Activated CD4-positive, CD25-positive, alpha-beta regulatory T cell treated with anti-CD3 and anti-CD28 coated beads, Interleukin-2, amount 50 U/mL, for 24 hours (primary cell): Measurements from ENCODE around the gene P2RX3.
A peak's percentile ranks its signal among the peaks of the same experiment; 100 is the strongest.

ENCODE experiments used
- ATAC-seq, 2 donors: fragments of 150-1000 bp; cut with Tn5 transposase; one replicate each; pipeline ENCODE4 v1.10.0; 2021; ENCODE audit warnings: mild to moderate bottlenecking in 1 of 2, moderate library complexity in 1 of 2

P2RX3 gene

DNA sequence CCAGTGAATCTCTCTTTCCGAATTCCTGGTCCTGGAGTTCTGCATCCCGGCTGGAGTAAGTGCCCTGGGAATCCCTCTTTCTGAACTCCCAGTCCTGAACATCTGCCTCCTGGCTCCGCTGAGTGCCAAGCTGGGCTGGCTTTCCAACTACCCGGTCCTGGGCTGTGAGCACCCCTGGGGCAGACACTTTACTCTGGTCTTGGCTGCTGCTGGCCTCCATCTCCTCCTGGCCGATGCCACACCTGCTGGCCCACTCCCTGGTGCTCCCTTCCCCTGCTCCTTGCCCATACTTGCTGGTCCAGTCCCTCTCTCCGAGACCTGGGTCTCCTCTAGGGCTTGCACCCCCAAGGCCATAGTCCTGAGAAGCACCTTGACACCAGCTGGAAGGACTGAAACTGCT, 28.1 kb upstream of the P2RX3 start:
- ATAC-seq: no peak

DNA sequence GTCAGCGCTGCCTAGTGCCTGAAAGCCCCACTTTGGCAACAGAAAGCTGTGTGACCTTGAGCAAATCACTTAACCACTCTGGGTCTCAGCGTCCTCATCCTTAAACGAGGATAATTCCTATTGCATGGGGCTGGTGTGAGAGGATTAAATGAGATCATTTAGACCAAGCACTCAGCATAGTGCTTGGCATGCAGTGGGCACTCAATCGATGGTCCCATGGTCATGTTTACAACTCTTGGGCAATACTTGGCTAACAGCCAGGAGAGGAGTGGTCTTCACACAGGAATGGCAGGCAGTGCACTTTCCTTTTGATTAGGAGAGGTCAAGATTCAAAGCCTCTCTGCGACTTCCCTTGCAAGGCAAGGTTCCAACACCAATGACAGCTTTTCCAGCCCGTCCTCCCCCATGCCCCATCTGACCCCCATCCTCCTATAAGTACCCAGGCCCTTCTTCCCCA, 27.5 kb upstream of the P2RX3 start:
- ATAC-seq: no peak

DNA sequence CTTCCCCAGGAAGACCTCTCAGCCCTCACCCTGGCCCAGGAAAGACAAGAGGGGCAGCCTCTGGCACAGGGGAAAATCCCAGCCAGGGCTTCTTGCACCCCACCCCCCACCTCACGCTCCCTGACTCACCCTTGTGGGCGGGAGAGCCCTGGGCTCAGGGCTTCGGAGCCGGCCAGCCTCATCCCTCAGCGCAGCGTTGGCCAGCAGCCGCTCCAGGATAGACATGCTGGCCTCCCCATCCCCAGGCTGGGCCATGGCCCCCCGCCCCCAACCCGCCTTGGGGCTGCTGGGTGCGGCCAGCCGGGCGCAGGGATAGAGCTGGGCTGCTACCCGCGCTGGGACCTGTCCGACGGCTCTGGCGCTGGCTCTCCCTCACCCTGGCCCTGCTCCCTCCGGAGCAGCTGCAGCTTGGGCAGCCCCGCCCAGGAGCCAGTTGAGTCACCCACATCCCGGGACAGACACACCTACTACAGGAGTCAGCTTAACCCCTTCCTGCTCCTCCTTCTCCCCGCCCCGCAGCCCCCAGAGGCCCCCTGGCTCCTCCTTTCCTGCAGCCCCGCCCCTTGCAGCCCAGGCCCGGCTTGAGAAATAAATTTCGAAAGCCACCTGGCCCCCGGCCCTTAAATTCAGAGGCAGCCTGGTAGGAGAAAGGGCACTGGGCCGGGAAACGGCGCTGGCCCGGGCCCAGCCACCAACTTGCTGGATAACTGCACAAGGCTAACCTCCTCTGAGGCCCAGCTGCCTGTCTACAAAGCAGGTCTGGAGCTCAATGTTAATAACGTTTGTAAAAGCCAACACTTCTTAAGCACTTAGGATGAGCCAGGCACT, 26.8 kb upstream of the P2RX3 start:
- peak; percentile 90 to 92 for ATAC-seq

DNA sequence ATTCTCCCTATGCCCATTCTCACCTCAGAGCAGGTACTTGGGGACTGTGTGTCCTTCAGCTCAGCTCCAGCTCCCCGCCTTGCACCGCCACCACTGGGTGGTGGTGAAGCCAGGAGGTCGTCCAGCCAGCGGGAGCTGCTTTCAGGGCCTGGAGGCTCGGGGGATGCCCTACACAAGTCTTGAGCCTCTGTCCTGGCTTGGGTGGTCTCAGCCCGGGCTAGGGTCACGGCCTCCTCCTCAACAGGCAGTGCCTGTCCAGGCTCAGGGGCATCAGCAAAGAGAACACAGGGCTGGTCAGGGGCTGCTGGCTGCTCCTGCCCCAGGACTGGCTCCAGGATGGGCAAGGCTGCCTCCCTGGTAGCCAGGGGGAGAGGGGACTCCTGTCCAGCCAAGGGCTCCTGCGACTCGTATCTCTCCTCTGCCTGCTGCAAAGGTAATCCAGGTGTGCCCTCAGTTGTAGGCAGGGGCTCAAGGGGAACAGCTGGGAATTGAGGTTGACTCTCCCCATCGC, 25.6 kb upstream of the P2RX3 start:
- ATAC-seq: no peak

DNA sequence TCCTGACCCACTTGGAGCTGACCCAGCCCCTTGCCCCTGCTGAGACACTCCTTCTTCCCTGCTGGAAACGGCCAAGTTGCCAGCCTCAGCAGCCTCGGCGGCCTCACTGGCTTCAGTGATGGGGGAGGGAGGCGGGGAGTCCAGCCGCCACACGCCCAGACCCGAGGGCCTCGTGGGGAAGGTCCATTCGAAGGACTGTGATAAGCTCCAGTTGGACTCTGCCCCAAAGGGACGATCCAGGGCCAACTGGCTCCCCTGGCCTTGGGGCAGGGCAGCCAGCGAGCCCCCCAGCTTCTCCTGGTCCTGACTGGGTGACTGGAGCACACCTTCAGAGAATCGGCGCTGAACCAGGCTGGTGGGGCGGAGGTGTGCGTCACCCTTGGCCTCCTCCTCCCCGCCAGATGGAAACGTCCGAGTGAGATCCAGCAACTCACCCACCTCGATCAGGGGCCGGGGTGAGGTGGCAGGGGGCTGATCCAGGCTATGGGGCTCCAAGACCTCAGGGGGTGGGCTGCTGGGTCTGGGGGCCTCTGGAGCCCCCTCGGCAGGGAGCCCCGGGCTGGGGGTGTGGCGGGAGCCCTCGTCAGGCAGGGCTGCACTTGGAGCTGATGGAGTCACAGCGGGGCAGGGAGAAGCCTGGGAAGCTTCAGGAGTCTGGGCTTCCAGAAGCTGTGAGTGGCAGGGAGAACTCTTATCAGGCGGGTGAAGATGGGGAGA, 24.9 kb upstream of the P2RX3 start:
- no peak for ATAC-seq

DNA sequence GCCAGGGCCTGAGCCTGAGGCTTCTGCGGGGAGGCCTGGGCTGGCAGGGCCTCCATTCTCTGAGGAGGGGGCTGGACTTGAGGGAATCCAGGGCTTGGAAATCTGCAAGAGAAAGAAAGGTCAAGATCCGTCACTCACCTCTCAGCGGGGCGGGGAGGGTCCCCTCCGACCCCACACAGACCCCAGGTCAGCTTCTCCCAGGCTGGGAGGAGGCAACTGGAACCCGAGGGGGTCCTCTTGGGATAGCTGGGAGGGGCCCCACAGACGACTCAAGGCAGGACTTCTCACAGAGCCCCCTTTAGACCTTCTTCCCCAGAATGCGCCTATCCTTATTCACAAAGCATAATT, 24.4 kb upstream of the P2RX3 start:
- ATAC-seq: no peak

DNA sequence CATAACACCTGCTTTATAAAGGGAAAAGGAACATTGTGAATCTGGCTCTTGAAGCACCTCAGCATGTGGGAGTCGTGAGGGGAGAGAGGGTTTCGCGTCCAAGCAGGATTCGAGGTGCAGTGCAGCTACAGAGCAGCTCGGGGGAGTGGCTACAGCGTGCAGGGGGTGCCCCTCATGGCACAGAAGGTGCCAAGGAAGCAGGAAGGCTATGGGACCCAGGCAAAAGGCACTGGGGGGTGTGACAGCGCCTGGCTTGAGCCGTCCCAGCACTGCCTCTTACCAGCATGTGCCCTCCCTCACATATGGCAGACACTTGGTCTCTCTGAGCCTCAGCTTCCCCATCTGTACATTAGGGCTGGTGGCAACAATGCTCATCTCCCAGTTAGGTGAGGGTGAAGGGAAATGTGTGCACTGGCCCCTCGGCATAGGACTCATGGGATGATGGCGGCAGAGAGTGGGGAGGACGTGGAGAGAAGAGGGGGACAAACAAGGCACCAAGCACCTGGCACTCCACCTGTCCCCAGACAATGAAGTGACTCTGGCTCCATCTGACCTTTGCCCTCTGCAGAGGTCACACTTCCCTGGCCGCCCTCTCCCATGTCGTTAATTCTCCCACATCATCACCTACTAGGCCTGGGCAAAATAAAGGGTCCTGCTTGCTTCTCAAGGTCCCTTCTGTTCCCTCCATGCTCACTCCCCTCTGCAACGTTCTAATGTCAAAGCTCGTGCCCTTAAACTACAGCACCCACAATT, 23.8 kb upstream of the P2RX3 start:
- no peak for ATAC-seq

DNA sequence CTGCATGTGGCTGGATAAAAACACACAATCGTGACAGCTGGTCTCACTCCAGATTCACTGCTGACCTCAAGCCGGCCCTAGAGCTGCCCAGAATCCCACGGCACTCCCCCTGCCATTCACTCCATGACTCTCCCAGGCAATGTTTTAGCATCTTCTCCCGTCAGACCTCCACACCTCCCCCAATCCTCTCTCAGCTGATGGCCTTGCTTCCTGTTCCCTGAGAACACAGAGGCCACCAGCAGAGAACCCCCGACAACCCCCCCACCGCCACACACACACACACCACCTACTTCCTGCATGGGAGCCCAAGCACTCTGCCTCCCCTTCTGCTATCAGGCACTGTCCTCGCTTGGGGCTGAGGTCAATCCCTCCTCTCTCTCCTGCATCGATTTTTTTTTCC, 22.7 kb upstream of the P2RX3 start:
- no peak for ATAC-seq

DNA sequence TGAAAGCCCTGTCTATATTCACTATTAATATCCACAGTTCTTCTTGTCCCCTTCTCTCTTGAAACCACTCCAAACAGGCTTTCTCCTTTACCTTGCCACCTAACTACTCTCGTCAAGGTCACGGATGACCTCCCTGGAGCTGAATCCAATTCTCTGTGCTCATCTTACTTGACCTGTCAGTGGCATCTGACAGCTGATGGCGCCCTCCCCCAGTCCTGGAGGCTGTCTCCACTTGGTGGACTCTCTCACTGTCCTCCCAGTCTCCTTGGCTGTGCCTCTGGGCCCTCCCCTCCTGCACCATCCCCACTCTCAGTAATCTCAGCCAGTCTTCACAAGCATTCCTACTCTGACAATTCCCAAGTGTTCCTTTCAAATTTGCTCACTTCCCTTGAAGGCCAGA, 22.1 kb upstream of the P2RX3 start:
- ATAC-seq: no peak

DNA sequence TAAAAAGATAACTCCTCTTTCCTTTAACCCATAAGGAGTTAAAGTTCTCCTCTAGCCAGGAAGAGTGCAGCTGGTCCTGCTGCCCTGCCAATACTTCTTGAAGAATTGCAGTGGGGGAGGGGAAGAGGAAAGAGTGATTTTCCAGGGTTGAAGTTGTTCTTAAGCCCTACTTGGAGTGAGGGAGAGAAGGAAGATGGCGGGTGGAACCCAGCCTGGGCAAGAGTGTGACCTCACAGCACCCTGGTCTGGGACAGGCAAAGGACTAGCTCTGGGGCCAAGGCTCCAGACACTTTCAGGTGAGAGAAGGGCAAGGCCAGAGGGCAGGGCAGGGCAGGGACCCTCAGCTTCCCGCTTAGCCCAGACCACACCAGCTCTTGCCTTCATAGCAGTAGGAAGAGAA, 20.0 kb upstream of the P2RX3 start:
- no peak for ATAC-seq

DNA sequence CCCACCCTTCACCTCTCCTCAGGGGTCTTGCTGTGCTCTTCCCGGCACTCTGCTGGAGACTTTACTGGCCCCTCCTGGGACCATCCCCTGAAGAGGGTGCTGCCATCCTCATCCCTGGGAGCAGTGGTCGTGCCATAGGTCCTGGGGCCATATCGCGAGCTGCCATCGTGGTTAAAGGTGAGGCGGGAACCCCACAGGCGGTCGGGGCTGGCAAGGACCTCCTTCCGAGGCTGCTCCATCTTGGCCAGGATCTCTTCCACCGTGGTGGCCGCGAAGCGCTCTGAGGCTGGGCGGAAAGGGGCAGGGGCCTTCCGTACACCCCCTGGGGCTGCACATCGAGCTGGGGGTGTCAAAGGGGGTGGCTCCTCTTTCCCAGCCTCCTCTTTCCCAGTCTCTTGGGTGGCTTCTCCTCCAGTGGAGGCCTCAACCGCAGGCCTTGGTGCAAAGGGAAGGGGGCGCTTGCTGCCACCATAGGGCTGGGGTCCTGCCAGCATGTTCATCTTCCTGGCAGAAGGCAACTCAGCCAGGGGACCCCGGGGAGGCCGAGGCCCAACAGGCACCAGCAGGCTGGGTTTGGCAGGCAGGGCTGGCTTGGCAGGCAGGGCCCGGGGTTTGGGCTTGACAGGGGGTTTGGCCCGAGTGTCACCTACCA, 18.0 kb upstream of the P2RX3 start:
- ATAC-seq: no peak

DNA sequence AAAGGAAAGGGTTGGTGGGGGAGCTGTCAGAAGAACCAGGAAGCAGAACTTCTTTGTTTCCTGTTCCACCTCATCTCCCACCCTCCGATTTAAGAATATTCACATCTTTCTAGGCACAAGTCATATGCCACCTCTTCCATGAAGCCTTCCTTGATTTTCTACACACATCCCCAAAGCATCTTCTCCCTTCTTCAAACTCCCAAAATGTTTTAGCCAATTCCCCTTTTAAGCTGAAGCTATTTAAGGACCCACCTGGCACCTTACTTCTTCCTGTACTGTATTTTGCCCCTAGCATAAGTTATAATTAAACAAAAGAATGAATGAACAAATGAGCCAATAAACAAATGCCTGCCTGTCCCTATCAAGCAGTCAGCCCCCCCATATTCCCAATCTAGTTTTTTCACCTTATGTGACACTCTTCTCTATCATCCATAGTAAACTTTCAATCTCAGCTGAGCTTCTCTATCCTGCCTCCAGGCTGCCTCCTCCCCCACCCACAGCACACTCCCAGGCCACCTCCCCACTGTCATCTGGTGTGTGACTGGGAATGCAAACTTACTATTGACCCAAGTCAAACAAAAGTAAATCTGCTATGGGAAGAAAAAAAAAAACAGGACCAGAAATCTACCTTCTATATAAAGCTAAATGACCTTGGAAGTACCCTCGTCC, 17.3 kb upstream of the P2RX3 start:
- ATAC-seq: no peak

DNA sequence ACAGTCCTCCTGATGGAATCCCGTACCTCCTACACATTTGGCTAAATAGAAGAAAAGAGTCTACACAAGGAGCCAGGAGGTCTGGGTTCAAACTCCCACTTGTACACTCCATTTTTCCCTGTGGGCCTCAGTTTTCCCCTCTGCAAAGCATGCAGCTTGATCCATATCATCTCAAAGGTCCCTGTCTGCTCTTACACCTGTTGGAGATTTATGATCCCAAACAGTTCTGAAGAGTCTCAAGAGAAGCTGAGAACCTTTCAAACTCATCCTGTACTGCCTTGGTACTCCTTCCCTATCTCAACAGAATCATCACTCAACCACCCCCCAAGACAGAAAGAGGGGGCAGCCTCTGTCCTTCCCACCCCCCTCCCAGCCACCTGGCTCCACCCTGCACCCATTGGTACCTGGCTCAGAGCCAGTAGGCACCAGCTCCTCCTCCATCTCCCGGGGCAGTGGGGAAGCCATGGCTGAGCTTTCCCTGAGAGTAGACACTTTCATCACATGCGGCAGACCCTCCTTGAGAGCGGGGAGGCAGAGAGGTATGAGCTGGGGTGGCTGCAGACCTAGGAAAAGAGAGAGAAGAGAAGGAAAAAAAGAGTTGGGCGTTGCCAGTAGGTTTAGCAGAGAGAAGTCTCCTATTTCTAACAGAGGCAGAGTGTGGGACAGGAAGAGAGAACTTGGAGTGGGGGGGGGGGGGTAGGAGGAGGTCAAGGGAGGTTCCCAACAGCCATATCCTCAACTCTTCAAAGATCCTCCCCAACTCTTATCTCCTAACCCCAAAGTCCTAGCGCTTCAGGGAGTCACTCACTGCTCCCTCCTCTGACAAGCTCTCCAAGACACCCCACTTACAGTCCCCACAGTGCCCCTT, 16.5 kb upstream of the P2RX3 start:
- ATAC-seq: no peak

DNA sequence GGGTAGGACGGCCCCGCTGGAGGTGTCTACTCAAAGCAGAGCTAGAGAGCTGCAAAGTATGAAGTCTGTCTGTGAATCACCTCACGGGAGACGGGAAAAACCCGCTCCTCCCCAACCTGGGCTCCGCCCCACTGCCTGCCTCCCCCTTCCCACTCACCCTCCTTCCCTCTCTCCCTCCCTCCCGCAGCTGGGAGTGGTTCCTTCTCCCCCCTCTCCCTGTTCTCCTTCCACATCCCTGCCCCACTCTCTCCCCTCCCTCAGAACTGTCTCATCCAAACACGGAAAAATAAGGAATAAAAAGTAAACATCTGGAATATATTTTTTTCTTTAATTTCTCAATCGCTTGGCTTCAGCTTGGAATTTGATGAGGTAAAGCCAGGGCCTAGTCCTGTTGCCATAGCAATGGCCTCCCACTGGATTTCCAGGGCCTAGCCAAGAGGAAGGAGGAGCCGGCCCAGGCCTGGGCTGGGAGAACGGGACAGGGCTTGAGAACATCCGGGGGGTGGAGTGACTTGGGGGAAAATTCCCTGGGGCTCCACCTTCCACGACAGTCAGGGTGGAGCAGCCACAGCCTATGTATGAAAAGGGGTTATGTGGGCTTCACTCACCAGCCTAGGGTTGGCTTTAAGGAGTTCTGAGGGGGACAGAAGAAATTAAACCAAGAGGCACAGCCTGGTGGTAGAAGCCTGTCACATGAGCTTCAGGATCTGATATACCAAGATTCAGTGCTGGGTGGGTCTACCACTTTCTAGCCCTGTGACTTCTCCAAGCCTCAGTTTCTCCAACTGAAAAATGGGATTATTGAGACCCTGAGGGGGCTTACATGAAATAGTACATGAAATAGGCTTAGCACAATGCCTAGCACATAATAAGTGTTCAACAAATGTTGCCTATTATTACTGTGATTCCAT, 15.6 kb upstream of the P2RX3 start:
- no peak for ATAC-seq

DNA sequence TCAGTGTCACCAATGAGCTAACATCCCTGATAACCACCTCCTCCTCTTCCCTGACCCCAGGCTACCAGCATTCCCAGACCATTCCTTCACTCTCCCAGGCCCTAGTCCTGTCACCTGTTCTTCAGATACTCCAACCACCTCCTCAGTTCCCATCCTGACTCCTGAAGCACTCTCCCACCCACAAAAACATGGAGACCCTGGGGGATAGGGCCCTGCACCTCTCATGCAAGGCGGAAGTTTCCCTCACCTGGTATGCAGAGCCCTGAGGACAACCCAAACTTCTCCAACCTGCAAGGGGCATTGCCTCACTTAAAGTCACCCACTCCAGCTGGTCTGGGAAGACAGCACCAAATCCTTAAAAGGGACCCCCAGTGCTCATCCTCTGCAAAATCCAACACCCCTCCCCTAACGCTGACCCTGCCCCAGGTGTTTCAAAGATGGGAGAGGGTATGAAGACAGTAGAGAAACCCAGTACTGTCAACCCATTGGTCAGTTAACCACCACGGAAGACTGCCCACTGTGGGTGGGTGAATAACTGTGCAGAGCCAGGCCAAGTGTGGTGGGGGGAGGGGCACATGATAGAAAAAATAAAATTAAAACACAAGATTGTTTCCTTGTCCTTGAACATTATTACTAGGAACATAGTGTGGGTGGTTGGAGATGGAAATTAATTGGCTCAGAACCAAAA, 14.8 kb upstream of the P2RX3 start:
- ATAC-seq: no peak

DNA sequence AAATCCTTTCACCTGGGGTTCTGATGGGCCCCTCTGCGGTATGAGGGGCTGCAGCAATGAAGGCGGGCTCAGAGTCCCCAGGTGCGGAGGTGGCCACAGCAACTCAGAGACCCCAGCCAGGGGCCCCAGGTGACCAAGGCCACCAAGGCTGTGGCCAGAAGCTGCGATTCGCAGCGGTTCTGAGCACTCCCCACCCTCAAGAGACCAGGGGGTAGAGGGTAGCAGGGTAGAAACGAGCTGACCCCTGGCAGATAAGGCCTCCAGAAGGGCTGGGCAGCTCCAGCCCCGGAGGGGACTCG, 14.3 kb upstream of the P2RX3 start:
- ATAC-seq: no peak

DNA sequence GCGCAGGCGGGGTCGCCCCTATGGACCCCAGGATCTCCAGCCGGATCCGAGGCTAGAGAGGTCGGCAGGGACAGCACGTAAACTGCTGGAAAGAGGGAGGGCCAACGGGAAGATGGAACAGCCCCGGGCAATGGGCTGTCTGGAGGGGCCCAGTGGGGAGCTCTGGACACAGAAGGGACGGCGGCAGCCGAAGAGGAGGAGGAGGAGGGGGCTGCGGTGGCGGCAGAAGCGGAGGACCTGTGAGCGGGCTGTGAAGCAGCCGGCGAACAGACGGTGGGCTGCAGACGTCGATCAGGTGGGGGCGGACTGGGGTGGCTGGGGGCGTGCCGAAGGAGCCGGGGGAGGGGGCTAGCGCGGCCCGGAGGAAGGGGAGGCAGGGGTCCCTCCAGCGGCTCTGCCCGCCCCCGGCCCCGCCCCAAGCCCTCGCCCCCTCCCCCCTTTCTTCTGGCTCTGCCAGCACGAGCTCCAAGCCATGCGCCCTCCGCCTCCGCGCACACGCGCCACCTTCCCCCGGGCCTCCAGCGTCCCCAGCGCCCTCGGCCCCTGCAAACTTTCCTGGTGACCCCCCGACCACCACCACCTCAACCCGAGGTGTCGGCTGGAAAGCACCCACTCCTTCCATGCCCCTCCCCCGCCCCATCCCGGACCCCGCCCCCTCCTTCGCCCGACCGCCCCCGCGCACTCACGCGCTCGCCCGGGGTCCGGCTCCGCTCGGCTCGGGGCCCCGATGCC, 13.8 kb upstream of the P2RX3 start:
- no peak for ATAC-seq

DNA sequence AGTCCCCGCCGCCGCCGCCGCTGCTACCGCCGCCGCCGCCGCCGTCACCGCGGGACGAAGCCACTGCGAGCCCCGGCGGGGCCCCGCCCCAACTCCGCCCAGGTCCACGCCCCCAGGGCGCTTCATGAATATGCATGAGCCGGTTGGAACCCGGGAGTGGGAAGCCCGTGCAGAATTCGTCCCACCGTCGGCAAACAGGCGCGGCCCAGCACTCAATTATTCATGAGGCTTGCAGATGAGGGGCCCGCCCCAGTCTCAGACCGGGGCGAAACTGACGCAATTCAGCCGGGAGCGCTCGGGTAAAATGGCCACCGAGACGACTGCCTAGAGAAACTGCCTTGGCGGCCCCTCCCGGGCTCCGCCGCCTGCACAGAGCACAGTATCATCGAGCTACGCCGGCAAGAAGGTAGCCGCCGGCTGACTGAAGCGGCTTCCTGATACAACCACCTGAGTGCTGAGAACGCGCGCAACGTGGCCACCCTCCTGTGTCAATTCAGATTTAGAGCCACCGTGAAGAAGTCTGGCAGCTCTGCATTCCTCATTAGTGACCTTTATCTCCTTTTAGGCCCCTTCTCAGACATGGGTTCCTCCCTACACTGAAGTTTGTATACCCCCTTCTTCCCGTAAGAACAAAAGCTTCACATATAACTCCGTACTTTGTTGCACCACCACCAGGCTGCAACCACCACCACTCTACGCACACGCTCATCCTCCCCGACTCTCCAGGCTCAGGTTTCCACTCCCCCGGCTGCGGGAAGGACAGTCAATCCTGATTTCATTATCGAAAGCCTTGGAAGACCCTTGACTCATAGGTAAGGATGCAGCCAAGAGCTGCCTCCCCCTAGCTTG, 13.0 kb upstream of the P2RX3 start, which contains the start of gene TNKS1BP1:
Gene TNKS1BP1 (minus strand): TSS at position 67 of the 849 bp plus-strand sequence. CDS start 3,067 bp downstream, outside the sequence.
- ATAC-seq: peak; percentile 90 to 91
